ENCODE measurements around the gene CD53. TPM values are rescaled to one million over a fixed set of nuclear protein-coding genes. Genes with fewer than 3 reads are reported as not detected.

CD53 gene
- total RNA-seq, 1 experiment from 2014 or later = 0.96 TPM

GRCh38 chr1:110918016-110918415, 45.1 kb downstream of the CD53 start:
- CTCF ChIA-PET = no interaction called here

GRCh38 chr1:110921953-110922352, 49.0 kb downstream of the CD53 start:
- H3K4me1 ChIP-seq (ENCODE audit: control insufficient read depth in 1 of 2, insufficient read depth in 2 of 2, low read length in 2 of 2) = peaks cover 0 to 7% of the 10 kb centered on the region in 2 experiments; a peak in 2 of 4 replicates
- no TSS peak for BruUV-seq (replicated peaks)
- no peaks in the 10 kb centered on the region for H3K9me2 ChIP-seq (ENCODE audit: insufficient read depth)
- H3K79me2 ChIP-seq (ENCODE audit: insufficient read depth, low read length) = no peaks in the 10 kb centered on the region
- ChIA-PET POLR2A (no interaction called here), RAD21 (ENCODE audit: low non-redundant PET in 1 of 2, low total read pairs in 2 of 2, uncharacterized antibody in 2 of 2, unreplicated experiment in 2 of 2) (no interaction called here), CTCF (no interaction called here)
- H2AFZ ChIP-seq (ENCODE audit: low read depth, low read length, poor library complexity, severe bottlenecking) = no peak overlapping the region
- H4K20me1 ChIP-seq (ENCODE audit: insufficient read depth) = no peaks in the 10 kb centered on the region
- H3K36me3 ChIP-seq (ENCODE audit: control insufficient read depth in 1 of 2, insufficient read depth in 2 of 2, low read length in 2 of 2) = no peaks in the 10 kb centered on the region
- no peak for DNase-seq (ENCODE audit: low read depth, low spot score)
- intact Hi-C loops (cut with micrococcal nuclease) = no loop called here
- no peak overlapping the region for H3K4me2 ChIP-seq (ENCODE audit: low read length)
- no peak overlapping the region for H3K27ac ChIP-seq (ENCODE audit: low read depth, low read length)
- H3K27me3 ChIP-seq (ENCODE audit: insufficient read depth, low read length) = no peaks in the 10 kb centered on the region
- no peak overlapping the region for H3K9ac ChIP-seq (ENCODE audit: low read length)
- no peaks in the 10 kb centered on the region for H3K9me3 ChIP-seq (ENCODE audit: control insufficient read depth in 1 of 2, insufficient read depth in 1 of 2, low read depth in 1 of 2, low read length in 2 of 2)
- ATAC-seq = no peak
- H3K4me3 ChIP-seq (replicated peaks in 1 of 2; ENCODE audit: low read depth in 1 of 2, low read length in 2 of 2) = no peak overlapping the region
- TF ChIP-seq ZNF274 (IDR thresholded peaks at IDR 0.05; ENCODE audit: low read depth, low read length) (no peak), CEBPB (IDR thresholded peaks at IDR 0.05; ENCODE audit: low read depth) (no peak), CTCF (IDR thresholded peaks at IDR 0.05 in 2 of 3, conservative IDR thresholded peaks at IDR 0.05 in 1 of 3; ENCODE audit: borderline replicate concordance in 1 of 3, insufficient read depth in 1 of 3, low read depth in 2 of 3, low read length in 2 of 3) (no peak), ZBTB33 (IDR thresholded peaks at IDR 0.05; ENCODE audit: extremely low read depth, insufficient replicate concordance, low read length) (no peak), POLR2A (IDR thresholded peaks at IDR 0.05; ENCODE audit: borderline replicate concordance, extremely low read depth, insufficient read depth, insufficient read length) (no peak), TCF7L2 (IDR thresholded peaks at IDR 0.05; ENCODE audit: borderline replicate concordance, extremely low read depth, insufficient read depth, insufficient read length) (no peak), SRF (IDR thresholded peaks at IDR 0.05; ENCODE audit: low read depth) (no peak)

More at GRCh38 chr1:110918016-110918415, 45.1 kb downstream of the CD53 start:
- Histone ChIP-seq H3K27me3 (ENCODE audit: insufficient read depth, low read length) (no peaks in the 10 kb centered on the region), H3K4me1 (ENCODE audit: control insufficient read depth in 1 of 2, insufficient read depth in 2 of 2, low read length in 2 of 2) (peaks cover 3 to 12% of the 10 kb centered on the region in 2 experiments), H3K9me3 (ENCODE audit: control insufficient read depth in 1 of 2, insufficient read depth in 1 of 2, low read depth in 1 of 2, low read length in 2 of 2) (no peaks in the 10 kb centered on the region), H4K20me1 (ENCODE audit: insufficient read depth) (no peaks in the 10 kb centered on the region), H3K9me2 (ENCODE audit: insufficient read depth) (no peaks in the 10 kb centered on the region), H3K27ac (ENCODE audit: low read depth, low read length) (no peak overlapping the region), H3K79me2 (ENCODE audit: insufficient read depth, low read length) (no peaks in the 10 kb centered on the region), H3K4me3 (replicated peaks in 1 of 2; ENCODE audit: low read depth in 1 of 2, low read length in 2 of 2) (no peak overlapping the region), H3K36me3 (ENCODE audit: control insufficient read depth in 1 of 2, insufficient read depth in 2 of 2, low read length in 2 of 2) (no peaks in the 10 kb centered on the region), H3K4me2 (ENCODE audit: low read length) (no peak overlapping the region), H3K9ac (ENCODE audit: low read length) (no peak overlapping the region), H2AFZ (ENCODE audit: low read depth, low read length, poor library complexity, severe bottlenecking) (no peak overlapping the region)
- intact Hi-C loops (cut with micrococcal nuclease) = no loop called here
- RAD21 ChIA-PET (ENCODE audit: low non-redundant PET in 1 of 2, low total read pairs in 2 of 2, uncharacterized antibody in 2 of 2, unreplicated experiment in 2 of 2) = no interaction called here
- TF ChIP-seq CTCF (IDR thresholded peaks at IDR 0.05 in 2 of 3, conservative IDR thresholded peaks at IDR 0.05 in 1 of 3; ENCODE audit: borderline replicate concordance in 1 of 3, insufficient read depth in 1 of 3, low read depth in 2 of 3, low read length in 2 of 3) (no peak), EZH2 (IDR thresholded peaks at IDR 0.05) (no peak), ZFX (IDR thresholded peaks at IDR 0.05) (no peak), CEBPB (IDR thresholded peaks at IDR 0.05; ENCODE audit: low read depth) (no peak), FOSL1 (IDR thresholded peaks at IDR 0.05; ENCODE audit: low read depth) (no peak), EZH2phosphoT487 (IDR thresholded peaks at IDR 0.05; ENCODE audit: borderline replicate concordance) (no peak)
- no peak for DNase-seq (ENCODE audit: low read depth, low spot score)
- no peak for ATAC-seq
- BruUV-seq (replicated peaks) = no TSS peak
- POLR2A ChIA-PET = no interaction called here

All from HCT116 (cell line).